WTC11 (cell line): Measurements from ENCODE around the gene CCDC149. TPM values are rescaled to one million over a fixed set of nuclear protein-coding genes. Genes with fewer than 3 reads are reported as not detected.

Experiments
- ATAC-seq: fragments of 200-7000 bp; cut with Tn5 transposase; 2 replicates; pipeline ENCODE4 v1.10.0; 2021; ENCODE audit warnings: mild to moderate bottlenecking, moderate library complexity
- CTCF ChIA-PET: fragments of 300-600 bp; sonication (Branson Sonifier 250); formaldehyde crosslinking; loops from one replicate; lab custom pipeline; 2021; ENCODE audit warnings: antibody characterized with exemption; lab: Charles Lee
- POLR2A ChIA-PET: fragments of 350-600 bp; sonication (Branson Sonifier 250); formaldehyde crosslinking; loops from one replicate; lab custom pipeline; 2021; ENCODE audit warnings: antibody characterized with exemption; lab: Charles Lee
- DNase-seq: peaks from one replicate; pipeline ENCODE4 v3.0.0; 2021; ENCODE audit warnings: low spot score
- H3K27ac Mint-ChIP-seq: 2 replicates; pipeline ENCODE4 v1.8.0; 2021; ENCODE audit warnings: mixed read lengths
- H3K27me3 Mint-ChIP-seq: 2 replicates; pipeline ENCODE4 v1.8.0; 2021; ENCODE audit warnings: low read depth, mild to moderate bottlenecking, moderate library complexity, mixed read lengths
- H3K36me3 Mint-ChIP-seq: 2 replicates; pipeline ENCODE4 v1.8.0; 2021; ENCODE audit warnings: mixed read lengths
- H3K4me1 Mint-ChIP-seq: 2 replicates; pipeline ENCODE4 v1.8.0; 2022; ENCODE audit warnings: mixed read lengths
- H3K4me3 Mint-ChIP-seq: 2 replicates; pipeline ENCODE4 v1.8.0; 2021; ENCODE audit warnings: mild to moderate bottlenecking, moderate library complexity, mixed read lengths
- H3K9me3 Mint-ChIP-seq: 2 replicates; pipeline ENCODE4 v1.8.0; 2021; ENCODE audit warnings: mixed read lengths
- ESRRA ChIP-seq: sonication (generic); formaldehyde crosslinking; IDR thresholded peaks from 2 replicates; pipeline ENCODE4 v1.8.1; 2022; ENCODE audit warnings: mild to moderate bottlenecking, missing genetic modification reagents, borderline replicate concordance
- FOXJ3 ChIP-seq: sonication (generic); formaldehyde crosslinking; IDR thresholded peaks from 2 replicates; pipeline ENCODE4 v1.9.0; 2021; ENCODE audit warnings: missing genetic modification reagents, mild to moderate bottlenecking, borderline replicate concordance
- GABPB1 ChIP-seq: sonication (generic); formaldehyde crosslinking; IDR thresholded peaks from 2 replicates; pipeline ENCODE4 v1.8.1; 2023; ENCODE audit warnings: mild to moderate bottlenecking, missing genetic modification reagents
- GTF2I ChIP-seq: fragments of 250-450 bp; sonication (Bioruptor Pico); conservative IDR thresholded peaks from 2 replicates; pipeline ENCODE4 v1.4.0; 2021; ENCODE audit warnings: mild to moderate bottlenecking
- MXD4 ChIP-seq: fragments of 250-450 bp; sonication (Bioruptor Pico); IDR thresholded peaks from 2 replicates; pipeline ENCODE4 v1.8.0; 2021; ENCODE audit warnings: mild to moderate bottlenecking, moderate library complexity, borderline replicate concordance
- MYBL2 ChIP-seq: sonication (generic); formaldehyde crosslinking; IDR thresholded peaks from 2 replicates; pipeline ENCODE4 v1.8.1; 2023; ENCODE audit warnings: mild to moderate bottlenecking, moderate library complexity, missing genetic modification reagents
- PRRX2 ChIP-seq: fragments of 250-450 bp; sonication (Bioruptor Pico); IDR thresholded peaks from 2 replicates; pipeline ENCODE4 v1.8.0; 2021; ENCODE audit warnings: mild to moderate bottlenecking
- SOX15 ChIP-seq: fragments of 250-450 bp; sonication (Bioruptor Pico); IDR thresholded peaks from 2 replicates; pipeline ENCODE4 v1.9.0; 2021; ENCODE audit warnings: mild to moderate bottlenecking
- TCF7 ChIP-seq: sonication (generic); formaldehyde crosslinking; IDR thresholded peaks from 2 replicates; pipeline ENCODE4 v1.8.0; 2022; ENCODE audit warnings: mild to moderate bottlenecking, low read depth, missing genetic modification reagents, moderate library complexity
- ZNF121 ChIP-seq: sonication (generic); formaldehyde crosslinking; IDR thresholded peaks from 2 replicates; pipeline ENCODE4 v1.8.0; 2023; ENCODE audit warnings: missing genetic modification reagents
- ZNF232 ChIP-seq: sonication (generic); formaldehyde crosslinking; IDR thresholded peaks from 2 replicates; pipeline ENCODE4 v1.8.0; 2022; ENCODE audit warnings: mild to moderate bottlenecking, missing genetic modification reagents
- ZNF396 ChIP-seq: fragments of 250-450 bp; sonication (Bioruptor Pico); IDR thresholded peaks from 2 replicates; pipeline ENCODE4 v1.8.0; 2021; ENCODE audit warnings: mild to moderate bottlenecking, moderate library complexity, borderline replicate concordance
- total RNA-seq: library from RNA; stranded (reverse); gene quantifications from 3 replicates; pipeline ENCODE4 v1.2.3, GENCODE V29; 2021
- TF ChIP-seq, protein P1 (sequence below): fragments of 250-450 bp; sonication (Bioruptor Pico); IDR thresholded peaks from 2 replicates; pipeline ENCODE4 v2.1.2; 2022; ENCODE audit warnings: mild to moderate bottlenecking, moderate library complexity
- TF ChIP-seq, protein P2 (sequence below): sonication (generic); formaldehyde crosslinking; IDR thresholded peaks from 2 replicates; pipeline ENCODE4 v1.8.1; 2022; ENCODE audit warnings: low read depth, missing genetic modification reagents, borderline replicate concordance
- TF ChIP-seq, protein P3 (sequence below): fragments of 250-450 bp; sonication (Bioruptor Pico); IDR thresholded peaks from 2 replicates; pipeline ENCODE4 v1.8.0; 2021; ENCODE audit warnings: mild to moderate bottlenecking
- TF ChIP-seq, protein P4 (sequence below): sonication (generic); formaldehyde crosslinking; IDR thresholded peaks from 2 replicates; pipeline ENCODE4 v1.8.0; 2023; ENCODE audit warnings: missing genetic modification reagents, mild to moderate bottlenecking, borderline replicate concordance
- TF ChIP-seq, protein P5 (sequence below): sonication (generic); formaldehyde crosslinking; IDR thresholded peaks from 2 replicates; pipeline ENCODE4 v1.8.0; 2022; ENCODE audit warnings: mild to moderate bottlenecking, missing genetic modification reagents

CCDC149 gene
- total RNA-seq, 1 experiment from 2014 or later = 3.9 TPM

DNA sequence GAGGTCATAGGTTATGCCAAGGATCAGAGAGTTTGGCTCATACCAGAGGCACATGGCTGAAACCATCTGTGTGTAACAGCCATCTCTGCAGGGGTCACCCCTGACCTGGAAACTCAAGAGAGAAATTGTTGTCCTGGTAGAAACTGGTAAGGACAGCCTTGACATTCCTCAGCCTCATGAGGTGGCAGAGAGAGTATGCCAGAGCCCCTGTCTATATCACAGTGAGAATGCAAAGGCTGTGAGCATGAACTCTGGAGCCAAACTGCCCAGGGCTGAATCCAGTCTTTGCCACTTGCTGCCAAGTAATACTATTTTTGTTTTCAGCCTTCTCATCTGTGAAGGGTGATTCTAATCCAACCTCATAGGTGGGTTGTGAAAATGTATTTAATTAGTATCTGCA lies 37.1 kb upstream of the CCDC149 start:
- Mint-ChIP-seq H3K27me3 (no peaks in the 10 kb centered on the region; the same call in 1 of the 2 replicates), H3K4me3 (no peak overlapping the region), H3K36me3 (0 out of 2 replicates have a peak, but pooled peaks cover 4% of the 10 kb centered on the region), H3K9me3 (peaks cover 25% of the 10 kb centered on the region), H3K4me1 (no peaks in the 10 kb centered on the region), H3K27ac (no peak overlapping the region)
- no peak for DNase-seq
- POLR2A ChIA-PET = no interaction called here
- CTCF ChIA-PET = no interaction called here
- ATAC-seq = no peak
- TF ChIP-seq ZNF121 (no peak), GTF2I (CRISPR knock-in tag) (no peak), MYBL2 (CRISPR knock-in tag) (no peak), ZNF396 (CRISPR knock-in tag) (no peak), ESRRA (CRISPR knock-in tag) (no peak), FOXJ3 (no peak), MXD4 (CRISPR knock-in tag) (no peak), ZNF232 (no peak), TCF7 (CRISPR knock-in tag) (no peak)
- TF ChIP-seq, protein P1, sequence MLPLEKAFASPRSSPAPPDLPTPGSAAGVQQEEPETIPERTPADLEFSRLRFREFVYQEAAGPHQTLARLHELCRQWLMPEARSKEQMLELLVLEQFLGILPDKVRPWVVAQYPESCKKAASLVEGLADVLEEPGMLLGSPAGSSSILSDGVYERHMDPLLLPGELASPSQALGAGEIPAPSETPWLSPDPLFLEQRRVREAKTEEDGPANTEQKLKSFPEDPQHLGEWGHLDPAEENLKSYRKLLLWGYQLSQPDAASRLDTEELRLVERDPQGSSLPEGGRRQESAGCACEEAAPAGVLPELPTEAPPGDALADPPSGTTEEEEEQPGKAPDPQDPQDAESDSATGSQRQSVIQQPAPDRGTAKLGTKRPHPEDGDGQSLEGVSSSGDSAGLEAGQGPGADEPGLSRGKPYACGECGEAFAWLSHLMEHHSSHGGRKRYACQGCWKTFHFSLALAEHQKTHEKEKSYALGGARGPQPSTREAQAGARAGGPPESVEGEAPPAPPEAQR (CRISPR knock-in tag) = no peak
- TF ChIP-seq, protein P2, sequence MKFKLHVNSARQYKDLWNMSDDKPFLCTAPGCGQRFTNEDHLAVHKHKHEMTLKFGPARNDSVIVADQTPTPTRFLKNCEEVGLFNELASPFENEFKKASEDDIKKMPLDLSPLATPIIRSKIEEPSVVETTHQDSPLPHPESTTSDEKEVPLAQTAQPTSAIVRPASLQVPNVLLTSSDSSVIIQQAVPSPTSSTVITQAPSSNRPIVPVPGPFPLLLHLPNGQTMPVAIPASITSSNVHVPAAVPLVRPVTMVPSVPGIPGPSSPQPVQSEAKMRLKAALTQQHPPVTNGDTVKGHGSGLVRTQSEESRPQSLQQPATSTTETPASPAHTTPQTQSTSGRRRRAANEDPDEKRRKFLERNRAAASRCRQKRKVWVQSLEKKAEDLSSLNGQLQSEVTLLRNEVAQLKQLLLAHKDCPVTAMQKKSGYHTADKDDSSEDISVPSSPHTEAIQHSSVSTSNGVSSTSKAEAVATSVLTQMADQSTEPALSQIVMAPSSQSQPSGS (CRISPR knock-in tag) = no peak

DNA sequence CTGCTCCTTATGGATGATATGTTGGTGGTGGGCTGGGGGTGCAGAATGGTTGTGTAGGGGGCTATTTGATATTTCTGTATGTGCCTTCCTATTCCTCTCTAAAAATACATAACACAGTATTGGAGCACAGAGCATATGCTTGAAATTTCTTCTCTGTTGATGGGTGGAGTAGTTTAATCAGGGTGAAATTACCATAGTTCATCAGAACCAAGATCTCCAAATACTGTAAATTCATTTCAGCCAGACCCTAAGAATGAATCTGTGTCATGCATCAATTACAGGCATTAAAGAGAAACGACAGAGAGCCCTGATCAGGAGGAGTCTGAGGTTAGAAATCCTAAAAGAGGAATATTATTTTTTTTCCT lies 25.1 kb upstream of the CCDC149 start:
- TF ChIP-seq PRRX2 = no peak
- TF ChIP-seq, protein P3, sequence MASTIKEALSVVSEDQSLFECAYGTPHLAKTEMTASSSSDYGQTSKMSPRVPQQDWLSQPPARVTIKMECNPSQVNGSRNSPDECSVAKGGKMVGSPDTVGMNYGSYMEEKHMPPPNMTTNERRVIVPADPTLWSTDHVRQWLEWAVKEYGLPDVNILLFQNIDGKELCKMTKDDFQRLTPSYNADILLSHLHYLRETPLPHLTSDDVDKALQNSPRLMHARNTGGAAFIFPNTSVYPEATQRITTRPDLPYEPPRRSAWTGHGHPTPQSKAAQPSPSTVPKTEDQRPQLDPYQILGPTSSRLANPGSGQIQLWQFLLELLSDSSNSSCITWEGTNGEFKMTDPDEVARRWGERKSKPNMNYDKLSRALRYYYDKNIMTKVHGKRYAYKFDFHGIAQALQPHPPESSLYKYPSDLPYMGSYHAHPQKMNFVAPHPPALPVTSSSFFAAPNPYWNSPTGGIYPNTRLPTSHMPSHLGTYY = no peak
- TF ChIP-seq SOX15 (CRISPR knock-in tag) = no peak
- no peak for TF ChIP-seq GTF2I (CRISPR knock-in tag)
- TF ChIP-seq, protein P4, sequence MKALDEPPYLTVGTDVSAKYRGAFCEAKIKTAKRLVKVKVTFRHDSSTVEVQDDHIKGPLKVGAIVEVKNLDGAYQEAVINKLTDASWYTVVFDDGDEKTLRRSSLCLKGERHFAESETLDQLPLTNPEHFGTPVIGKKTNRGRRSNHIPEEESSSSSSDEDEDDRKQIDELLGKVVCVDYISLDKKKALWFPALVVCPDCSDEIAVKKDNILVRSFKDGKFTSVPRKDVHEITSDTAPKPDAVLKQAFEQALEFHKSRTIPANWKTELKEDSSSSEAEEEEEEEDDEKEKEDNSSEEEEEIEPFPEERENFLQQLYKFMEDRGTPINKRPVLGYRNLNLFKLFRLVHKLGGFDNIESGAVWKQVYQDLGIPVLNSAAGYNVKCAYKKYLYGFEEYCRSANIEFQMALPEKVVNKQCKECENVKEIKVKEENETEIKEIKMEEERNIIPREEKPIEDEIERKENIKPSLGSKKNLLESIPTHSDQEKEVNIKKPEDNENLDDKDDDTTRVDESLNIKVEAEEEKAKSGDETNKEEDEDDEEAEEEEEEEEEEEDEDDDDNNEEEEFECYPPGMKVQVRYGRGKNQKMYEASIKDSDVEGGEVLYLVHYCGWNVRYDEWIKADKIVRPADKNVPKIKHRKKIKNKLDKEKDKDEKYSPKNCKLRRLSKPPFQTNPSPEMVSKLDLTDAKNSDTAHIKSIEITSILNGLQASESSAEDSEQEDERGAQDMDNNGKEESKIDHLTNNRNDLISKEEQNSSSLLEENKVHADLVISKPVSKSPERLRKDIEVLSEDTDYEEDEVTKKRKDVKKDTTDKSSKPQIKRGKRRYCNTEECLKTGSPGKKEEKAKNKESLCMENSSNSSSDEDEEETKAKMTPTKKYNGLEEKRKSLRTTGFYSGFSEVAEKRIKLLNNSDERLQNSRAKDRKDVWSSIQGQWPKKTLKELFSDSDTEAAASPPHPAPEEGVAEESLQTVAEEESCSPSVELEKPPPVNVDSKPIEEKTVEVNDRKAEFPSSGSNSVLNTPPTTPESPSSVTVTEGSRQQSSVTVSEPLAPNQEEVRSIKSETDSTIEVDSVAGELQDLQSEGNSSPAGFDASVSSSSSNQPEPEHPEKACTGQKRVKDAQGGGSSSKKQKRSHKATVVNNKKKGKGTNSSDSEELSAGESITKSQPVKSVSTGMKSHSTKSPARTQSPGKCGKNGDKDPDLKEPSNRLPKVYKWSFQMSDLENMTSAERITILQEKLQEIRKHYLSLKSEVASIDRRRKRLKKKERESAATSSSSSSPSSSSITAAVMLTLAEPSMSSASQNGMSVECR (CRISPR knock-in tag) = no peak
- TF ChIP-seq, protein P5, sequence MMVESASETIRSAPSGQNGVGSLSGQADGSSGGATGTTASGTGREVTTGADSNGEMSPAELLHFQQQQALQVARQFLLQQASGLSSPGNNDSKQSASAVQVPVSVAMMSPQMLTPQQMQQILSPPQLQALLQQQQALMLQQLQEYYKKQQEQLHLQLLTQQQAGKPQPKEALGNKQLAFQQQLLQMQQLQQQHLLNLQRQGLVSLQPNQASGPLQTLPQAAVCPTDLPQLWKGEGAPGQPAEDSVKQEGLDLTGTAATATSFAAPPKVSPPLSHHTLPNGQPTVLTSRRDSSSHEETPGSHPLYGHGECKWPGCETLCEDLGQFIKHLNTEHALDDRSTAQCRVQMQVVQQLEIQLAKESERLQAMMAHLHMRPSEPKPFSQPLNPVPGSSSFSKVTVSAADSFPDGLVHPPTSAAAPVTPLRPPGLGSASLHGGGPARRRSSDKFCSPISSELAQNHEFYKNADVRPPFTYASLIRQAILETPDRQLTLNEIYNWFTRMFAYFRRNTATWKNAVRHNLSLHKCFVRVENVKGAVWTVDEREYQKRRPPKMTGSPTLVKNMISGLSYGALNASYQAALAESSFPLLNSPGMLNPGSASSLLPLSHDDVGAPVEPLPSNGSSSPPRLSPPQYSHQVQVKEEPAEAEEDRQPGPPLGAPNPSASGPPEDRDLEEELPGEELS (CRISPR knock-in tag) = no peak
- TF ChIP-seq GABPB1 = no peak
- Mint-ChIP-seq H3K27me3 (peaks cover 23% of the 10 kb centered on the region), H3K4me1 (no peaks in the 10 kb centered on the region), H3K27ac (no peak overlapping the region), H3K4me3 (no peak overlapping the region), H3K36me3 (peaks cover 56% of the 10 kb centered on the region), H3K9me3 (peaks cover 83% of the 10 kb centered on the region)
- ChIA-PET POLR2A (no interaction called here), CTCF (no interaction called here)
- DNase-seq = no peak
- ATAC-seq = no peak
